ENCODE results near the gene CD63. TPM values are rescaled to one million over a fixed set of nuclear protein-coding genes. Genes with fewer than 3 reads are reported as not detected.
A peak's percentile ranks its signal among the peaks of the same experiment; 100 is the strongest.

The CD63 gene
- total and polyA plus RNA-seq, 2 of the 13 experiments (the other 11 are each of a cell fraction or from before 2014, with no cell fraction given) = 234 to 277 TPM

DNA sequence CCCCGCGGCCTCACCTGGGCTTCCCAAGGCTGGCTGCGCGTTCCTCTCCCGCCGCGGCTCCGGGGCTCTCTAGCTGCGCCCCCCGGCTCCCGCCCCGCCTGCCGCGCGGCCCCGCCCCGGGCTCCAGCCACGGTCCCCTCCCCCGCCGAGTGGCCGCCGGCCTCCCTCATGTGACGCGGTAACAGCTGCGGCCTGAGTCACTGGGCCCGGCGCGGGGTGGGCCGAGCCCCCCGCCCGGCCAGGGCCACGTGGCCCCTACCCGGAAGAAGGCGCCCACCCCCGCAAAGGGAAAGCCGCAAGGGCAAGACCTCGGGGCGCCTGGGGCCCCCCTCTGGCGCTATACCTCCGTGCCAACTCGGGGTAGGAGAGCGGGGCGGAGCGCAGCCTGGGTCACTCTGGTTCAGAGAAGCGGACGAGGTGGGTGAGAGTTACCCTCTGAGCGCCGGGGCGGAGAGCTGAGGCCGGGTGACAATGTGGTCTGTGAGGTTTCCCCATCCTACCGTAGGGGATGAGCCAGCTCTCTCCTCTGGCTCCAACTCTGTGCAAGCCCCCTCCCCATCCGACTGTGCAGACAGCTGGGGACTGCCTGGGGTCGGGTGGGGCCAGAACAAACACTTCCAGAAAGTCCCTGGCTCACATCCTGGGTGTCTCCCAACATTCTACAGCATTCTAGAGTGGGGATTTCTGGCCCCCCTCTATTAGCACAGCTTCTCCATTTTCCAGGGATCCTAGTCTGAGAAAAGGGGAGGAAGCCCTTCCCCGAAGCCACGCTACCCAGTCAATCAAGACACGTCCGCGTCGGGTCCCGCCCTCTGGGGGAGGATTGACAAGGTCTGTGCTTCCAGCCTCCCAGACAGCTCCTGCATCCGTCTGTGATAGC, at the start of gene CD63 (continued):
- TF ChIP-seq, protein P1, sequence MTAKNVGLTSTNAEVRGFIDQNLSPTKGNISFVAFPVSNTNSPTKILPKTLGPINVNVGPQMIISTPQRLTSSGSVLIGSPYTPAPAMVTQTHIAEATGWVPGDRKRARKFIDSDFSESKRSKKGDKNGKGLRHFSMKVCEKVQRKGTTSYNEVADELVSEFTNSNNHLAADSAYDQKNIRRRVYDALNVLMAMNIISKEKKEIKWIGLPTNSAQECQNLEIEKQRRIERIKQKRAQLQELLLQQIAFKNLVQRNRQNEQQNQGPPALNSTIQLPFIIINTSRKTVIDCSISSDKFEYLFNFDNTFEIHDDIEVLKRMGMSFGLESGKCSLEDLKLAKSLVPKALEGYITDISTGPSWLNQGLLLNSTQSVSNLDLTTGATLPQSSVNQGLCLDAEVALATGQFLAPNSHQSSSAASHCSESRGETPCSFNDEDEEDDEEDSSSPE (CRISPR knock-in tag; IDR thresholded peaks at IDR 0.05) = peak; percentile 50; the same call in 1 of the 2 replicates
- TF ChIP-seq THYN1 (CRISPR knock-in tag; IDR thresholded peaks at IDR 0.05; ENCODE audit: borderline replicate concordance, low read depth) (no peak), KLF15 (CRISPR knock-in tag; IDR thresholded peaks at IDR 0.05; ENCODE audit: borderline replicate concordance) (no peak), ZNF501 (CRISPR knock-in tag; IDR thresholded peaks at IDR 0.05) (peak; percentile 43), ZNF44 (CRISPR knock-in tag; IDR thresholded peaks at IDR 0.05) (no peak), DNMT1 (CRISPR knock-in tag; IDR thresholded peaks at IDR 0.05) (no peak; the same call in 1 of the 2 replicates), MATR3 (CRISPR knock-in tag; IDR thresholded peaks at IDR 0.05) (no peak), CCDC6 (CRISPR knock-in tag; IDR thresholded peaks at IDR 0.05) (peak; percentile 62; the same call in 1 of the 2 replicates), RBFOX2 (IDR thresholded peaks at IDR 0.05; ENCODE audit: low read depth, low read length) (peak; percentile 73), MTF2 (CRISPR knock-in tag; IDR thresholded peaks at IDR 0.05; ENCODE audit: borderline replicate concordance) (no peak), IRF2 (CRISPR knock-in tag; IDR thresholded peaks at IDR 0.05) (0 out of 2 replicates have a peak, but pooled peaks have one; percentile 18), MEIS1 (CRISPR knock-in tag; IDR thresholded peaks at IDR 0.05; ENCODE audit: borderline replicate concordance) (no peak), TOE1 (CRISPR knock-in tag; IDR thresholded peaks at IDR 0.05) (no peak), HMGA1 (CRISPR knock-in tag; conservative IDR thresholded peaks at IDR 0.05) (no peak), ZNF33A (CRISPR knock-in tag; IDR thresholded peaks at IDR 0.05; ENCODE audit: borderline replicate concordance) (no peak), KDM3A (CRISPR knock-in tag; IDR thresholded peaks at IDR 0.05; ENCODE audit: low read depth) (peak; percentile 43; the same call in 1 of the 2 replicates)
- TF ChIP-seq, protein P2, sequence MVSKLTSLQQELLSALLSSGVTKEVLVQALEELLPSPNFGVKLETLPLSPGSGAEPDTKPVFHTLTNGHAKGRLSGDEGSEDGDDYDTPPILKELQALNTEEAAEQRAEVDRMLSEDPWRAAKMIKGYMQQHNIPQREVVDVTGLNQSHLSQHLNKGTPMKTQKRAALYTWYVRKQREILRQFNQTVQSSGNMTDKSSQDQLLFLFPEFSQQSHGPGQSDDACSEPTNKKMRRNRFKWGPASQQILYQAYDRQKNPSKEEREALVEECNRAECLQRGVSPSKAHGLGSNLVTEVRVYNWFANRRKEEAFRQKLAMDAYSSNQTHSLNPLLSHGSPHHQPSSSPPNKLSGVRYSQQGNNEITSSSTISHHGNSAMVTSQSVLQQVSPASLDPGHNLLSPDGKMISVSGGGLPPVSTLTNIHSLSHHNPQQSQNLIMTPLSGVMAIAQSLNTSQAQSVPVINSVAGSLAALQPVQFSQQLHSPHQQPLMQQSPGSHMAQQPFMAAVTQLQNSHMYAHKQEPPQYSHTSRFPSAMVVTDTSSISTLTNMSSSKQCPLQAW (CRISPR knock-in tag; IDR thresholded peaks at IDR 0.05) = peak; percentile 38
- TF ChIP-seq, protein P3, sequence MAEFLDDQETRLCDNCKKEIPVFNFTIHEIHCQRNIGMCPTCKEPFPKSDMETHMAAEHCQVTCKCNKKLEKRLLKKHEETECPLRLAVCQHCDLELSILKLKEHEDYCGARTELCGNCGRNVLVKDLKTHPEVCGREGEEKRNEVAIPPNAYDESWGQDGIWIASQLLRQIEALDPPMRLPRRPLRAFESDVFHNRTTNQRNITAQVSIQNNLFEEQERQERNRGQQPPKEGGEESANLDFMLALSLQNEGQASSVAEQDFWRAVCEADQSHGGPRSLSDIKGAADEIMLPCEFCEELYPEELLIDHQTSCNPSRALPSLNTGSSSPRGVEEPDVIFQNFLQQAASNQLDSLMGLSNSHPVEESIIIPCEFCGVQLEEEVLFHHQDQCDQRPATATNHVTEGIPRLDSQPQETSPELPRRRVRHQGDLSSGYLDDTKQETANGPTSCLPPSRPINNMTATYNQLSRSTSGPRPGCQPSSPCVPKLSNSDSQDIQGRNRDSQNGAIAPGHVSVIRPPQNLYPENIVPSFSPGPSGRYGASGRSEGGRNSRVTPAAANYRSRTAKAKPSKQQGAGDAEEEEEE (CRISPR knock-in tag; IDR thresholded peaks at IDR 0.05; ENCODE audit: borderline replicate concordance) = peak; percentile 47; the same call in 1 of the 2 replicates
- TF ChIP-seq, protein P4, sequence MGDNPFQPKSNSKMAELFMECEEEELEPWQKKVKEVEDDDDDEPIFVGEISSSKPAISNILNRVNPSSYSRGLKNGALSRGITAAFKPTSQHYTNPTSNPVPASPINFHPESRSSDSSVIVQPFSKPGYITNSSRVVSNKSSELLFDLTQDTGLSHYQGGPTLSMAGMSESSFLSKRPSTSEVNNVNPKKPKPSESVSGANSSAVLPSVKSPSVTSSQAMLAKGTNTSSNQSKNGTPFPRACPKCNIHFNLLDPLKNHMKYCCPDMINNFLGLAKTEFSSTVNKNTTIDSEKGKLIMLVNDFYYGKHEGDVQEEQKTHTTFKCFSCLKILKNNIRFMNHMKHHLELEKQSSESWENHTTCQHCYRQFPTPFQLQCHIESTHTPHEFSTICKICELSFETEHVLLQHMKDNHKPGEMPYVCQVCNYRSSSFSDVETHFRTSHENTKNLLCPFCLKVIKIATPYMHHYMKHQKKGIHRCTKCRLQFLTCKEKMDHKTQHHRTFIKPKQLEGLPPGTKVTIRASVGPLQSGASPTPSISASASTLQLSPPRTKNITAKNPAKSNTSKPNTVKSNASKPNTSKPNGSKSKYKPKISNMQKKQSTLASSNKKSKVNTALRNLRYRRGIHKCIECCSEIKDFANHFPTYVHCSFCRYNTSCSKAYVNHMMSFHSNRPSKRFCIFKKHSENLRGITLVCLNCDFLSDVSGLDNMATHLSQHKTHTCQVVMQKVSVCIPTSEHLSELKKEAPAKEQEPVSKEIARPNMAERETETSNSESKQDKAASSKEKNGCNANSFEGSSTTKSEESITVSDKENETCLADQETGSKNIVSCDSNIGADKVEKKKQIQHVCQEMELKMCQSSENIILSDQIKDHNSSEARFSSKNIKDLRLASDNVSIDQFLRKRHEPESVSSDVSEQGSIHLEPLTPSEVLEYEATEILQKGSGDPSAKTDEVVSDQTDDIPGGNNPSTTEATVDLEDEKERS (CRISPR knock-in tag; IDR thresholded peaks at IDR 0.05) = no peak
- TF ChIP-seq, protein P5, sequence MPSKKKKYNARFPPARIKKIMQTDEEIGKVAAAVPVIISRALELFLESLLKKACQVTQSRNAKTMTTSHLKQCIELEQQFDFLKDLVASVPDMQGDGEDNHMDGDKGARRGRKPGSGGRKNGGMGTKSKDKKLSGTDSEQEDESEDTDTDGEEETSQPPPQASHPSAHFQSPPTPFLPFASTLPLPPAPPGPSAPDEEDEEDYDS (CRISPR knock-in tag; IDR thresholded peaks at IDR 0.05) = no peak; the same call in 1 of the 2 replicates

Measured in HepG2 (cell line).